Mesenchymal stem cell (in vitro differentiated cells and primary cell): ENCODE data around the gene CD34.
A peak's percentile ranks its signal among the peaks of the same experiment; 100 is the strongest.

ENCODE experiments used
- DNase-seq: peaks from one replicate; pipeline ENCODE4 v3.0.0-alpha.2; 2013
- H2AFZ ChIP-seq: one replicate; pipeline ENCODE4 v1.6.1; 2013; ENCODE audit warnings: low read depth, mild to moderate bottlenecking, control low read depth, inconsistent platforms, low read length, moderate library complexity
- H2AK5ac ChIP-seq: 2 replicates; pipeline ENCODE4 v1.6.1; 2013; ENCODE audit warnings: low read length, moderate library complexity, mild to moderate bottlenecking, inconsistent platforms; ENCODE audit not compliant: severe bottlenecking
- H2BK120ac ChIP-seq: one replicate; pipeline ENCODE4 v1.6.1; 2013; ENCODE audit warnings: low read depth, mild to moderate bottlenecking, inconsistent platforms, low read length, moderate library complexity
- H2BK12ac ChIP-seq, 2 experiments: one replicate each; pipeline ENCODE4 v1.6.1; 2013; ENCODE audit warnings: inconsistent platforms in 2 of 2, low read length in 2 of 2, mild to moderate bottlenecking in 2 of 2, moderate library complexity in 2 of 2, control low read depth in 1 of 2
- H2BK15ac ChIP-seq: one replicate; pipeline ENCODE4 v1.6.1; 2013; ENCODE audit warnings: mild to moderate bottlenecking, low read depth, inconsistent platforms; ENCODE audit not compliant: poor library complexity, severe bottlenecking
- H2BK5ac ChIP-seq: 2 replicates; pipeline ENCODE4 v1.6.1; 2013; ENCODE audit warnings: low read depth, mild to moderate bottlenecking, low read length, control low read depth, inconsistent platforms; ENCODE audit not compliant: poor library complexity, severe bottlenecking
- H3K14ac ChIP-seq, 2 experiments: one replicate each; pipeline ENCODE4 v1.6.1; 2013; ENCODE audit warnings: inconsistent platforms in 2 of 2, low read length in 2 of 2, control low read depth in 1 of 2, mild to moderate bottlenecking in 1 of 2, moderate library complexity in 1 of 2
- H3K18ac ChIP-seq, 2 experiments: one replicate each; pipeline ENCODE4 v1.6.1; 2013; ENCODE audit warnings: inconsistent platforms in 2 of 2, low read length in 2 of 2, control low read depth in 1 of 2, low read depth in 1 of 2, mild to moderate bottlenecking in 1 of 2
- H3K23ac ChIP-seq, 2 experiments: one replicate each; pipeline ENCODE4 v1.6.1; 2013; ENCODE audit warnings: inconsistent platforms in 2 of 2, low read length in 2 of 2, mild to moderate bottlenecking in 2 of 2, moderate library complexity in 2 of 2, control low read depth in 1 of 2
- H3K27ac ChIP-seq: 2 replicates; pipeline ENCODE4 v1.5.1; 2013; ENCODE audit warnings: mild to moderate bottlenecking, moderate library complexity, low read length, control low read depth, inconsistent platforms; ENCODE audit not compliant: poor library complexity, severe bottlenecking
- H3K27me3 ChIP-seq, 2 experiments: 2 replicates each; pipeline versions ENCODE4 v1.6.1 to v1.7.0; 2013; ENCODE audit warnings: low read length in 2 of 2, mild to moderate bottlenecking in 2 of 2, moderate library complexity in 2 of 2, control low read depth in 1 of 2, inconsistent platforms in 1 of 2; ENCODE audit not compliant: control insufficient read depth in 1 of 2, insufficient read depth in 1 of 2
- H3K36me3 ChIP-seq, 2 experiments: 2 replicates each; pipeline versions ENCODE4 v1.6.1 to v1.7.0; 2013; ENCODE audit warnings: low read length in 2 of 2, control low read depth in 1 of 2, inconsistent platforms in 1 of 2, low read depth in 1 of 2, mild to moderate bottlenecking in 1 of 2; ENCODE audit not compliant: insufficient read depth in 2 of 2, control insufficient read depth in 1 of 2
- H3K4ac ChIP-seq, 2 experiments: one replicate each; pipeline ENCODE4 v1.6.1; 2013; ENCODE audit warnings: inconsistent platforms in 2 of 2, low read length in 2 of 2, mild to moderate bottlenecking in 2 of 2, moderate library complexity in 2 of 2, control low read depth in 1 of 2, low read depth in 1 of 2
- H3K4me1 ChIP-seq: 2 replicates; pipeline ENCODE4 v1.6.1; 2013; ENCODE audit warnings: low read depth, low read length, control low read depth; ENCODE audit not compliant: control insufficient read depth, insufficient read depth
- H3K4me2 ChIP-seq: 2 replicates; pipeline ENCODE4 v1.6.1; 2013; ENCODE audit warnings: low read length, mild to moderate bottlenecking, inconsistent platforms; ENCODE audit not compliant: poor library complexity, severe bottlenecking
- H3K4me3 ChIP-seq, 2 experiments: 2 replicates each; pipeline versions ENCODE4 v1.5.1 to v1.7.0; 2013; ENCODE audit warnings: low read length in 2 of 2, mild to moderate bottlenecking in 2 of 2, control low read depth in 1 of 2, low read depth in 1 of 2; ENCODE audit not compliant: insufficient read depth in 1 of 2
- H3K79me1 ChIP-seq: replicated peaks from 2 replicates; pipeline ENCODE4 v1.6.1; 2013; ENCODE audit warnings: mild to moderate bottlenecking, control low read depth, low read length, inconsistent platforms; ENCODE audit not compliant: poor library complexity, severe bottlenecking
- H3K9ac ChIP-seq: 2 replicates; pipeline ENCODE4 v1.7.0; 2013; ENCODE audit warnings: mild to moderate bottlenecking, low read length, moderate library complexity
- H3K9me3 ChIP-seq: 2 replicates; pipeline ENCODE4 v1.7.0; 2013; ENCODE audit warnings: mild to moderate bottlenecking, low read length; ENCODE audit not compliant: control insufficient read depth
- H4K8ac ChIP-seq: one replicate; pipeline ENCODE4 v1.6.1; 2013; ENCODE audit warnings: inconsistent platforms, mild to moderate bottlenecking, low read length, moderate library complexity
- H4K91ac ChIP-seq: one replicate; pipeline ENCODE4 v1.6.1; 2013; ENCODE audit warnings: mild to moderate bottlenecking, low read length, inconsistent platforms
- WGBS: methylation state at CpG from one replicate; pipeline ENCODE4 v1.1.7; 2013; ENCODE audit warnings: mixed read lengths; 5-methylcytosine and 5-hydroxymethylcytosine counted together

Gene CD34

DNA sequence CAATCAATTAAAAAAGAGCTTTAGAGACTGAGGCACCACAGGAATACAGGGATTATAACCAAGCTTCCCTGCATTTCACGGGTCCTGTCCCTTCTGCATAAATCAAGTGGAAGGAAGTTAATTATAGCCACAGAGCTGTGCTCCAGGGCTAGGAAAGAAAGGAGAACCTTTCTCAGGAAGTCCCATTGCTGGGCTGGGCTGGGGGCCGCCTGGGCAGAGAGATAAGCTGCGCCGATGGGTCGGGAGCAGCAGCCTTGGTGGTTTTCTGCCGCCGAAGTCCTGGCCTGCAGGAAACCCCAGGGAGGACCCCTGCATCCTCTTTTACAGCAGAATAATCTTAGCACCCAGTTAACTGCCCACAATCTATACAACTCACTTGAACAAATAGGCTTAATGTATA lies 12.6 kb upstream of the CD34 start:
- Histone ChIP-seq H3K9ac (no peak overlapping the region), H2BK12ac (no peak overlapping the region), H4K91ac (no peak overlapping the region), H3K23ac (no peak overlapping the region), H3K4ac (no peak overlapping the region), H4K8ac (no peak overlapping the region), H2BK5ac (no peak overlapping the region), H3K4me2 (no peak overlapping the region), H3K27me3 (peaks cover 0 to 4% of the 10 kb centered on the region in 2 experiments), H3K79me1 (no peaks in the 10 kb centered on the region), H3K14ac (no peak overlapping the region), H3K4me3 (no peak overlapping the region), H3K27ac (no peak overlapping the region), H2BK15ac (no peak overlapping the region), H2AFZ (no peak overlapping the region), H3K36me3 (no peaks in the 10 kb centered on the region), H2BK120ac (no peak overlapping the region), H2AK5ac (no peak overlapping the region), H3K9me3 (no peaks in the 10 kb centered on the region), H3K4me1 (peaks cover 6% of the 10 kb centered on the region), H3K18ac (no peak overlapping the region)
- 23% methylated on average over 5 of the region's 7 CpGs for WGBS
- no peak for DNase-seq

DNA sequence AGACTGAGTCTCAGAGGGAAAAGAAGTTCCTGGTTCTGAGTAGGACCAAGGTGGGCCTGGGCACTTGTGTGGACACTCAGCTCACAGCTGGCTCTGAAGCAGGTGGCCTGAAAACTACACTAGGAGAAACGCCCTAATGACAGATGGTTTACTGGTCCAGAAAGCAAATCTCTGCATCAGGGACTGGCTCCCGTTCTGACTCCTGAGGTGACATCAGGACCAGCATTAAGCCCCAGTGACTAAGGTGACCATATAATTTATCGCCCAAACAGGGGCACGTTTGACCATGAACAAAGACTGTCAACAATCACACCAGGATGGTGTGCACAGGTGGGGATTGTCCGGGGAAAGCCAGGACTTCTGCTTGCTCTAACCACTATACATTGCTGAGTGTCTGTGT lies 12.2 kb upstream of the CD34 start:
- Histone ChIP-seq H2BK5ac (no peak overlapping the region), H3K9me3 (no peaks in the 10 kb centered on the region), H3K18ac (no peak overlapping the region), H2AFZ (no peak overlapping the region), H3K27me3 (peaks cover 0 to 4% of the 10 kb centered on the region in 2 experiments), H3K79me1 (no peaks in the 10 kb centered on the region), H4K91ac (no peak overlapping the region), H3K14ac (no peak overlapping the region), H3K4ac (no peak overlapping the region), H2AK5ac (no peak overlapping the region), H3K9ac (no peak overlapping the region), H3K4me2 (no peak overlapping the region), H3K4me3 (no peak overlapping the region), H3K4me1 (peaks cover 6% of the 10 kb centered on the region), H2BK15ac (no peak overlapping the region), H3K23ac (no peak overlapping the region), H2BK12ac (no peak overlapping the region), H4K8ac (no peak overlapping the region), H3K27ac (no peak overlapping the region), H2BK120ac (no peak overlapping the region), H3K36me3 (no peaks in the 10 kb centered on the region)
- no peak for DNase-seq
- WGBS = 90% methylated on average over 5 of the region's 5 CpGs

DNA sequence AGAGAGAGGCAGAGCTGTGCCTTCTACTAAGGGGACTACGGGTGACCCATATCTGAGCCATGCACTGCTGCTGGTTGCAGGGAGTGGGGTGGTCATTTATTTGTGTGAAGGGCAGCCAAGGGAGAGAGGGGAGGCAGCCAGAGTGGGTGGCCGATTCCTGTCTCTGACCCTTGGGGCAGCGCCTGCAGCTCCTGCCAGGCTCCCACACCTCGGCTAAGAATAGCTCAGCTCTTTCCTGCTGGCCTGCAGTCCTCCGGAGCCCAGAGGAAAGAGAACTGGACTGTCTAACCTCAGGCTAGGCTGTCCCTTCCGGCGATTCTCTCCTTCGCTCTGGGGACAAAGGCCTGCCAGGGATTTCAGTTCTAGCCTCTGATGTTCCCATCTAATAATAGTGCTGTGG lies 11.6 kb upstream of the CD34 start:
- H3K27me3 ChIP-seq = peaks cover 0 to 4% of the 10 kb centered on the region in 2 experiments
- H2AK5ac ChIP-seq = no peak overlapping the region
- H2BK120ac ChIP-seq = no peak overlapping the region
- H2AFZ ChIP-seq = no peak overlapping the region
- H3K4me1 ChIP-seq = peaks cover 6% of the 10 kb centered on the region
- no peak overlapping the region for H3K14ac ChIP-seq
- H3K4me3 ChIP-seq = no peak overlapping the region
- H3K9me3 ChIP-seq = no peaks in the 10 kb centered on the region
- 66% methylated on average over 8 of the region's 8 CpGs for WGBS
- no peak for DNase-seq
- no peak overlapping the region for H3K27ac ChIP-seq
- no peak overlapping the region for H2BK15ac ChIP-seq
- no peak overlapping the region for H3K23ac ChIP-seq
- no peak overlapping the region for H3K4ac ChIP-seq
- H3K79me1 ChIP-seq = no peaks in the 10 kb centered on the region
- H4K91ac ChIP-seq = no peak overlapping the region
- no peak overlapping the region for H2BK12ac ChIP-seq
- H3K18ac ChIP-seq = peak overlapping the region in 1 of 2 experiments; percentile 43
- H2BK5ac ChIP-seq = no peak overlapping the region
- no peak overlapping the region for H3K9ac ChIP-seq
- H3K4me2 ChIP-seq = no peak overlapping the region
- no peaks in the 10 kb centered on the region for H3K36me3 ChIP-seq
- no peak overlapping the region for H4K8ac ChIP-seq

DNA sequence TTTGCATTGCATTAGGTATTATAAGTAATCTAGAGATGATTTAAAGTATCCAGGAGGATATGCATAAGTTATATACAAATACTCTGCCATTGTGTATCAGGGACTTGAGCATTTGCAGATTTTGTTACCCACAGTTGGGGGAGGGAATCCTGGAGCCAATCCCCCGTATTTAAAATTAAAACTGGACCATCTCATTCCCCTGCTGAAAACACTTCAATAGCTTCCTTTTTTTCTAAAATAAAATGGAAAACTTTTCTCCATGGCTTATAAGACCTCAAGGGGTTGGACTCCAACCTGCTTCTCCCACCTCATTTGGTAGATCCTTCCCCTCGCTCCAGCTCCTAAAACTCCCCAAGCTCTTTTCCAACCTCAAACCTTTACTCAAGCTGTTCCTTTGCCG lies 10.4 kb upstream of the CD34 start:
- Histone ChIP-seq H3K79me1 (no peaks in the 10 kb centered on the region), H3K4me3 (no peak overlapping the region), H3K4me1 (peaks cover 6% of the 10 kb centered on the region), H3K4me2 (no peak overlapping the region), H3K23ac (no peak overlapping the region), H4K8ac (no peak overlapping the region), H3K14ac (no peak overlapping the region), H3K4ac (no peak overlapping the region), H2BK15ac (no peak overlapping the region), H3K9me3 (no peaks in the 10 kb centered on the region), H2BK5ac (no peak overlapping the region), H2AFZ (no peak overlapping the region), H2AK5ac (no peak overlapping the region), H3K9ac (no peak overlapping the region), H3K27me3 (peaks cover 0 to 4% of the 10 kb centered on the region in 2 experiments), H4K91ac (no peak overlapping the region), H3K18ac (no peak overlapping the region), H3K27ac (no peak overlapping the region), H3K36me3 (no peaks in the 10 kb centered on the region), H2BK12ac (no peak overlapping the region), H2BK120ac (no peak overlapping the region)
- WGBS = 84% methylated on average over 3 of the region's 3 CpGs
- no peak for DNase-seq
